Peyer's patch (tissue), 4 donors: ENCODE results near the gene MAOA. TPM values are rescaled to one million over a fixed set of nuclear protein-coding genes. Genes with fewer than 3 reads are reported as not detected.
"Not testable (repeated sequence)": the region's sequence is repeated elsewhere in the genome, so short reads cannot be mapped to it uniquely, and the experiment has no call there.

ENCODE experiments used
- DNase-seq, 3 donors: peaks; one replicate each; pipeline ENCODE4 v3.0.0-alpha.2; 2017 to 2019
- H3K27ac ChIP-seq, 4 donors: fragments of 200-600 bp; sonication (generic); one replicate each; pipeline ENCODE4 v1.5.1; 2016 to 2019
- H3K27me3 ChIP-seq, 2 donors: fragments of 200-600 bp; sonication (generic); one replicate each; pipeline ENCODE4 v1.5.1; 2019
- H3K36me3 ChIP-seq, 3 donors: fragments of 200-600 bp; sonication (generic); one replicate each; pipeline ENCODE4 v1.5.1; 2016 to 2019
- H3K4me1 ChIP-seq, 4 donors: fragments of 200-600 bp; sonication (generic); one replicate each; pipeline ENCODE4 v1.5.1; 2016 to 2019
- H3K4me3 ChIP-seq, 4 donors: fragments of 200-600 bp; sonication (generic); 1 replicate in 3 of 4; 2 replicates in 1 of 4; pipeline ENCODE4 v1.5.1; 2016 to 2019; ENCODE audit warnings: mild to moderate bottlenecking in 1 of 4
- H3K9me3 ChIP-seq, 4 donors: fragments of 200-600 bp; sonication (generic); one replicate each; pipeline ENCODE4 v1.5.1; 2016 to 2019; ENCODE audit warnings: mild to moderate bottlenecking in 1 of 4
- POLR2A ChIP-seq, 2 donors: fragments of 450-650 bp; IDR thresholded peaks; one replicate each; pipeline ENCODE4 v1.5.1; 2017; ENCODE audit warnings: antibody characterized with exemption in 2 of 2, mild to moderate bottlenecking in 2 of 2, moderate library complexity in 2 of 2
- total RNA-seq, 4 donors: library from RNA; depleted of rRNA; stranded (reverse); fragments of >200 nt; gene quantifications; one replicate each; pipeline ENCODE4 v1.1.0, GENCODE V29; 2016
- TF ChIP-seq, protein P1 (sequence below), 6 experiments: fragments of 450-650 bp in 4 of 6; fragments of 200-600 bp in 2 of 6; sonication (generic) in 1 of 6; IDR thresholded peaks; one replicate each; pipeline ENCODE4 v1.5.1; 2017 to 2019; ENCODE audit warnings: antibody characterized with exemption in 6 of 6, mild to moderate bottlenecking in 3 of 6, moderate library complexity in 1 of 6

Gene MAOA
- total RNA-seq, 4 donors from 2014 or later, result 171 to 883 (median 688) TPM

DNA sequence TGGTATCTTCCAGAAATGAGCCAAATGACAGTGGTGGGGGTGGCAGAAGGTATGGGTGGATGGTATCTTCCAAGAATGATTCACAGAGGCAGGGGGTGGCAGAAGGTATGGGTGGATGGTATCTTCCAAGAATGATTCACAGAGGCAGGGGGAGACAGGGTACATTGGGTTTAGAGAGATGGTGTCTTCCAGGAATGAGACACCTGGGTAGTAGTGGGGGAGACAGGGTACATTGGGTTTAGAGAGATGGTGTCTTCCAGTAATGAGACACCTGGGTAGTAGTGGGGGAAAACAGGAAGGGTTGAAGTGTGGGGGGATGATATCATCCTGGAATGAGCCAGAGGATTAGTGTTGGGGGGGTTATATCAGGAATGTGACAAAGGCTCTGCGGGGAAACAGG lies 62.0 kb downstream of the MAOA start:
- TF ChIP-seq, protein P1, sequence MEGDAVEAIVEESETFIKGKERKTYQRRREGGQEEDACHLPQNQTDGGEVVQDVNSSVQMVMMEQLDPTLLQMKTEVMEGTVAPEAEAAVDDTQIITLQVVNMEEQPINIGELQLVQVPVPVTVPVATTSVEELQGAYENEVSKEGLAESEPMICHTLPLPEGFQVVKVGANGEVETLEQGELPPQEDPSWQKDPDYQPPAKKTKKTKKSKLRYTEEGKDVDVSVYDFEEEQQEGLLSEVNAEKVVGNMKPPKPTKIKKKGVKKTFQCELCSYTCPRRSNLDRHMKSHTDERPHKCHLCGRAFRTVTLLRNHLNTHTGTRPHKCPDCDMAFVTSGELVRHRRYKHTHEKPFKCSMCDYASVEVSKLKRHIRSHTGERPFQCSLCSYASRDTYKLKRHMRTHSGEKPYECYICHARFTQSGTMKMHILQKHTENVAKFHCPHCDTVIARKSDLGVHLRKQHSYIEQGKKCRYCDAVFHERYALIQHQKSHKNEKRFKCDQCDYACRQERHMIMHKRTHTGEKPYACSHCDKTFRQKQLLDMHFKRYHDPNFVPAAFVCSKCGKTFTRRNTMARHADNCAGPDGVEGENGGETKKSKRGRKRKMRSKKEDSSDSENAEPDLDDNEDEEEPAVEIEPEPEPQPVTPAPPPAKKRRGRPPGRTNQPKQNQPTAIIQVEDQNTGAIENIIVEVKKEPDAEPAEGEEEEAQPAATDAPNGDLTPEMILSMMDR (IDR thresholded peaks at IDR 0.05), result no peak
- no peak for TF ChIP-seq POLR2A (IDR thresholded peaks at IDR 0.05)
- Histone ChIP-seq H3K4me3 (no peak overlapping the region), H3K9me3 (no peaks in the 10 kb centered on the region), H3K4me1 (no peaks in the 10 kb centered on the region), H3K36me3 (peaks cover 0 to 4% (median 0%) of the 10 kb centered on the region in 3 donors), H3K27me3 (no peaks in the 10 kb centered on the region), H3K27ac (peak overlapping the region in 1 of 4 donors; percentile 25)
- DNase-seq, result no peak

DNA sequence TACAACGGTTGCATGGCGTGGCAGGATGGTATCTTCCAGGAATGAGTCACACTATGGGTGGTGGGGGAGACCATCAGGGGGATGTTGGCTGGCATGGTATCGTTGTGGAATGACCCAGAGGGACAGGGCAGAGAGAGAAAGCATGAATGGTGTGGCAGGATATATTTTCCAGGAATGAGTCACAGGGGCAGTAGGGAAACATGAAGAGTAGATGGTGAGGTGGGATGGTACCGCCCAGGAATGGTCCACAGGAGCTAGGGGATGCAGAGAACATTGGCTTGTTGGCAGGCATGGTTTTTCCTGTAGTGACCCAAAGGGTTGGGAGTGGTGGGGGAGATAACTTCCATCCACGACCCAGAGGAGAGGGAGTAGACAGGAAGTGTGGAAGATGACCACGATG lies 62.4 kb downstream of the MAOA start:
- H3K27me3 ChIP-seq, result no peaks in the 10 kb centered on the region
- no peaks in the 10 kb centered on the region for H3K4me1 ChIP-seq
- no peak for DNase-seq
- H3K27ac ChIP-seq, result no peak overlapping the region
- no peak overlapping the region for H3K4me3 ChIP-seq
- H3K9me3 ChIP-seq, result no peaks in the 10 kb centered on the region
- TF ChIP-seq, protein P1 (IDR thresholded peaks at IDR 0.05), result no peak
- no peak for TF ChIP-seq POLR2A (IDR thresholded peaks at IDR 0.05)
- H3K36me3 ChIP-seq, result no peaks in the 10 kb centered on the region

DNA sequence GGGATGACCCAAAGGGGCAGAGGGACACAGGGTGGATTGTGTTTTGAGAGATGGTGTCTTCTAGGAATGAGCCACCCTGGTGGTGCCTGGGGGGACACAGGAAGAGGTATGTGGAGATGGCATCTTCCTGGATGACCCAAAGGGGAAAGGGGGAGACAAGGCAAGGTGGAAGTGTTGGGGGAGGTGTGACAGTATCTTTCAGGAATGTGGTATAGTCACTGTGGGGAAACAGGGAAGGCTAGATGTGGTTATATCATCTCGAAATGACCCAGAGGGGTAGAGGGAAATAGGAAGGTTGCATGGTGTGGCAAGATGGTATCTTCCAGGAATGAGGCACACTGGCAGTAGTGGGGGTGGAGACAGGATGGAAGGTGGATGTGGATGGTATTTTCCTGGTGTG lies 62.9 kb downstream of the MAOA start:
- H3K36me3 ChIP-seq, result no peaks in the 10 kb centered on the region
- DNase-seq, result no peak

DNA sequence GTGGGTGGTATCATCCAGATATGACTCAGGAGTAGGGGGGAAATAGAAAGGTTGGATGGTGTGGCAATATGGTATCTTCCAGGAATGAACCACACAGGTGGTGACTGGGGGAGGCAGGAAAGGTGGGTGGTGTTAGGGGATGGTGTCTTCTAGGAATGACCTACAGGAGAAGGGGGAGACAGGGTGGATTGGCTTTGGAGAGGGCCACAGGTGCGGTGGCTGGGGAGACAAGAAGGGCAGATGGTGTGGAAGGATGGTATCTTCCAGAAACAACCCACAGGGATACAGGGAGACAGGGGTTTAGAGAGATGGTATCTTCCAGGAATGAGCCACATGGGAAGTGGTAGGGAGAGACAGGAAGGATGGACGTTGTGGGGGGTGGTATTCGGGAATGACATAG lies 64.0 kb downstream of the MAOA start:
- no peaks in the 10 kb centered on the region for H3K36me3 ChIP-seq
- no peaks in the 10 kb centered on the region for H3K4me1 ChIP-seq
- TF ChIP-seq POLR2A (IDR thresholded peaks at IDR 0.05), result no peak
- TF ChIP-seq, protein P1 (IDR thresholded peaks at IDR 0.05), result no peak
- H3K4me3 ChIP-seq, result no peak overlapping the region
- H3K27ac ChIP-seq, result no peak overlapping the region
- no peaks in the 10 kb centered on the region for H3K9me3 ChIP-seq
- no peaks in the 10 kb centered on the region for H3K27me3 ChIP-seq
- DNase-seq, result no peak

More for the DNA sequence above, 62.9 kb downstream of the MAOA start:
- H3K27me3 ChIP-seq, result no peaks in the 10 kb centered on the region
- no peak overlapping the region for H3K27ac ChIP-seq
- H3K4me1 ChIP-seq, result no peaks in the 10 kb centered on the region
- H3K4me3 ChIP-seq, result no peak overlapping the region
- no peak for TF ChIP-seq POLR2A (IDR thresholded peaks at IDR 0.05)
- TF ChIP-seq, protein P1 (IDR thresholded peaks at IDR 0.05), result no peak
- no peaks in the 10 kb centered on the region for H3K9me3 ChIP-seq

DNA sequence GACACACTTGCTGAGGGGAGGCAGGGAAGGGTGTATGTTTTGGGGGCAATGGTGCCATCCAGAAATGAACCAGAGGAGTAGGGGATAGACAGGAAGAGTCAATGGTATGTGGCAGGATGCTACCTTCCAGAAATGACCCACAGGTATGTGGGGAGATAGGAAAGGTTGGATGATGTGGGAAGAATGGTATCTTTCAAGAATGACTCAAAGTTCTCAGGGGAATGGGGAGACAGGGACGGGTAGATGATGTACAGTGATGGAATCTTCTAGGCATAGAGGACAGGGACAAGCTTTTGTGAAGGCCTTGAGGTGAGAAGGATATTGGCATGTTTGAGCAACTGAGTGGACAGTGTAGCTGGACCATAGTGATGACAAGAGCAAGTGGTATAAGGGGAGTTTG lies 64.9 kb downstream of the MAOA start:
- Histone ChIP-seq H3K4me1 (no peaks in the 10 kb centered on the region), H3K36me3 (no peaks in the 10 kb centered on the region), H3K4me3 (no peak overlapping the region), H3K9me3 (no peaks in the 10 kb centered on the region), H3K27me3 (no peaks in the 10 kb centered on the region), H3K27ac (no peak overlapping the region)
- TF ChIP-seq, protein P1 (IDR thresholded peaks at IDR 0.05), result no peak
- no peak for TF ChIP-seq POLR2A (IDR thresholded peaks at IDR 0.05)
- no peak for DNase-seq

DNA sequence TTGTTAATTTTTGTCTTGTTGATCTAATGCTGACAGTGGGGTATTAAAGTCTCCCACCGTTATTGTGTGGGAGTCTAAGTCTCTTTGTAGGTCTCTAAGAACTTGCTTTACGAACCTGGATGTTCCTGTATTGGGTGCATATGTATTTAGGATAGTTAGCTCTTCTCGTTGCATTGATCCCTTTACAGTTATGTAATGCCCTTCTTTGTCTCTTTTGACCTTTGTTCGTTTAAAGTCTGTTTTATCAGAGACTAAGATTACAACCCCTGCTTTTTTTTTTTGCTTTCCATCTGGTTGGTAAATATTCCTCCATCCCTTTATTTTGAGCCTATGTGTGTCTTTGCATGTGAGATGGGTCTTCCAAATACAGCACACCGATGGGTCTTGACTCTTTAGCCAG lies 69.1 kb downstream of the MAOA start:
- H3K36me3 ChIP-seq, H3K27ac ChIP-seq: not testable (repeated sequence)

DNA sequence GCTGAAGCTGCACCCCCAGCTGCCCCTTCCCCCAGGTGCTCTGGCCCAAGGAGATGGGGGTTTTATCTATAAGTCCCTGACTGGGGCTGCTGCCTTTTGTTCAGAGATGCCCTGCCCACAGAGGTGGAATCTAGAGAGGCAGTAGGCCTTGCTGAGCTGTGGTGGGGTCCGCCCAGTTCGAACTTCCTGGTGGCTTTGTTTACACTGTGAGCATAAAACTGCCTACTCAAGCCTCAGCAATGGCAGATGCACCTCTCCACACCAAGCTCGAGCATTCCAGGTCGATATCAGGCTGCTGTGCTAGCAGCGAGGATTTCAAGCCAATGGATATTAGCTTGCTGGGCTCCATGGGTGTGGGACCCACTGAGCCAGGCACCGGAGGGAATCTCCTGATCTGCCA lies 71.2 kb downstream of the MAOA start:
- not testable (repeated sequence) for H3K27me3 ChIP-seq, H3K9me3 ChIP-seq, DNase-seq, H3K27ac ChIP-seq, H3K4me3 ChIP-seq, H3K4me1 ChIP-seq
- peaks cover 0 to 10% (median 0%) of the 10 kb centered on the region in 3 donors for H3K36me3 ChIP-seq

More for the DNA sequence above, 69.1 kb downstream of the MAOA start:
- not testable (repeated sequence) for H3K9me3 ChIP-seq, H3K4me1 ChIP-seq, DNase-seq, H3K27me3 ChIP-seq, H3K4me3 ChIP-seq
